Measurements from ENCODE around the gene RPL11.
"Not testable (repeated sequence)": the region's sequence is repeated elsewhere in the genome, so short reads cannot be mapped to it uniquely, and the experiment has no call there.

Gene RPL11

DNA sequence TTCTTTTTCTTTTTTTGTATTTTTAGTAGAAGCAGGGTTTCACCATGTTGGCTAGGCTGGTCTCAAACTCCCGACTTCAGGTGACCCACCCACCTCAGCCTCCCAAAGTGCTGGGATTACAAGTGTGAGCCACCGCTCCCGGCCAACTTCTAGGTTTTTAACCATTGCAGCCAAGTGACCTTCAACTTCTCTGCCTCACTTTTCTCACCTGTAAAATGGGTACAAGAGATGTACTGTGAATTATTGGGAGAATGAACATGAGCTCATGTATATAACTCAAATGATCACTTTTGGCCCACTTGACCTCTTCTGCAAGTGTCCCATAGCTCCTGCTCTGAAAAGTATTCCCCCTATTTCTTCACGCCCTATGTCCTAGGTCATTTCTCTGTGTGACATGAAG is 11.8 kb upstream of the RPL11 start:
- ATAC-seq (ENCODE audit: low read depth) (no peak), DNase-seq (ENCODE audit: low spot score) (no peak)
- H3K36me3 ChIP-seq (ENCODE audit: low read depth), result no peaks in the 10 kb centered on the region
- no peak overlapping the region for H3K27ac ChIP-seq (ENCODE audit: poor library complexity, severe bottlenecking)
- no peaks in the 10 kb centered on the region for H3K27me3 ChIP-seq (ENCODE audit: insufficient read depth, poor library complexity, severe bottlenecking)
- TF ChIP-seq, protein P1, sequence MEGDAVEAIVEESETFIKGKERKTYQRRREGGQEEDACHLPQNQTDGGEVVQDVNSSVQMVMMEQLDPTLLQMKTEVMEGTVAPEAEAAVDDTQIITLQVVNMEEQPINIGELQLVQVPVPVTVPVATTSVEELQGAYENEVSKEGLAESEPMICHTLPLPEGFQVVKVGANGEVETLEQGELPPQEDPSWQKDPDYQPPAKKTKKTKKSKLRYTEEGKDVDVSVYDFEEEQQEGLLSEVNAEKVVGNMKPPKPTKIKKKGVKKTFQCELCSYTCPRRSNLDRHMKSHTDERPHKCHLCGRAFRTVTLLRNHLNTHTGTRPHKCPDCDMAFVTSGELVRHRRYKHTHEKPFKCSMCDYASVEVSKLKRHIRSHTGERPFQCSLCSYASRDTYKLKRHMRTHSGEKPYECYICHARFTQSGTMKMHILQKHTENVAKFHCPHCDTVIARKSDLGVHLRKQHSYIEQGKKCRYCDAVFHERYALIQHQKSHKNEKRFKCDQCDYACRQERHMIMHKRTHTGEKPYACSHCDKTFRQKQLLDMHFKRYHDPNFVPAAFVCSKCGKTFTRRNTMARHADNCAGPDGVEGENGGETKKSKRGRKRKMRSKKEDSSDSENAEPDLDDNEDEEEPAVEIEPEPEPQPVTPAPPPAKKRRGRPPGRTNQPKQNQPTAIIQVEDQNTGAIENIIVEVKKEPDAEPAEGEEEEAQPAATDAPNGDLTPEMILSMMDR (IDR thresholded peaks at IDR 0.05; ENCODE audit: poor library complexity, severe bottlenecking), result no peak
- H3K4me3 ChIP-seq (ENCODE audit: severe bottlenecking), result no peak overlapping the region
- no peaks in the 10 kb centered on the region for H3K9me3 ChIP-seq (ENCODE audit: severe bottlenecking)
- no peaks in the 10 kb centered on the region for H3K4me1 ChIP-seq (ENCODE audit: insufficient read depth, poor library complexity, severe bottlenecking)

DNA sequence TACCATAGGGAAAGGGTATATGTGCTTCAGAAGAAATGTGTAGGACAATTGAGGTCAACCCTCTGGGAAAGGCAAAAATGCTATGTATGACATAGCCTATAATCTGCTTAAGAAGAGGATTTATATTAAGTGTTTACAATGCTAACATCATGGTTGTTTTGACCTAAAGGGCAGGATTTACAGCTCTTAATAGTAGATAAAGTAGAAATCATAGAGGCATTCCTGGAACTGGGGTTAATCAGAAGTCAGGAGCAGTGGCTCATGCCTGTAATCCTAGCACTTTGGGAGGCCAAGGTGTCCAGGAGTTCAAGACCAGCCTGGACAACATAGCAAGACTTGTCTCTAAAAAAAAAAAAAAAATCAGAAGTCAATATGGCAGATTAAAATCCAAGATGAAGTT is 8.7 kb upstream of the RPL11 start:
- no peak for ATAC-seq (ENCODE audit: low read depth)
- no peak for DNase-seq (ENCODE audit: low spot score)
- no peaks in the 10 kb centered on the region for H3K9me3 ChIP-seq (ENCODE audit: severe bottlenecking)
- no peaks in the 10 kb centered on the region for H3K27me3 ChIP-seq (ENCODE audit: insufficient read depth, poor library complexity, severe bottlenecking)
- H3K27ac ChIP-seq (ENCODE audit: poor library complexity, severe bottlenecking), result no peak overlapping the region
- H3K4me1 ChIP-seq (ENCODE audit: insufficient read depth, poor library complexity, severe bottlenecking), result no peaks in the 10 kb centered on the region
- no peak overlapping the region for H3K4me3 ChIP-seq (ENCODE audit: severe bottlenecking)
- H3K36me3 ChIP-seq (ENCODE audit: low read depth), result no peaks in the 10 kb centered on the region
- TF ChIP-seq, protein P1 (IDR thresholded peaks at IDR 0.05; ENCODE audit: poor library complexity, severe bottlenecking), result no peak

GRCh38 chr1:23684415-23684814 is 7.2 kb upstream of the RPL11 start:
- Histone ChIP-seq H3K4me1 (ENCODE audit: insufficient read depth, poor library complexity, severe bottlenecking) (no peaks in the 10 kb centered on the region), H3K4me3 (ENCODE audit: severe bottlenecking) (no peak overlapping the region), H3K27ac (ENCODE audit: poor library complexity, severe bottlenecking) (no peak overlapping the region), H3K27me3 (ENCODE audit: insufficient read depth, poor library complexity, severe bottlenecking) (no peaks in the 10 kb centered on the region), H3K9me3 (ENCODE audit: severe bottlenecking) (no peaks in the 10 kb centered on the region), H3K36me3 (ENCODE audit: low read depth) (no peaks in the 10 kb centered on the region)
- DNase-seq (ENCODE audit: low spot score), result no peak
- no peak for ATAC-seq (ENCODE audit: low read depth)
- TF ChIP-seq, protein P1 (IDR thresholded peaks at IDR 0.05; ENCODE audit: poor library complexity, severe bottlenecking), result no peak

DNA sequence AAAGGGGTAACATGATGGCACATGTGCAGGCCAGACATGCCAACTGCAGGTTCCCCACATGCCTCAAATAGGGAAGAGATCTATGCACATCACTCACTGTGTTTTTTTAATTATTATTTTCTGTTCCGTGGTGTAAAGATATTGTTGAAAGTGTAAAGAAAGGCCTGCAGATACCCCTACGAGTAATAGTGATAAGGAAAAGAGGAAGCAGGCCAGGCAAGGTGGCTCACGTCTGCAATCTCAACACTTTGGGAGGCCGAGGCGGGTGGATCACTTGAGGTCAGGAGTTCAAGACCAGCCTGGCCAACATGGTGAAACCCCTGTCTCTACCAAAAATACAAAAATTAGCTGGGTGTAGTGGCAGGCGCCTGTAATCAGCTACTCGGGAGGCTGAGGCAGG is 6.4 kb upstream of the RPL11 start:
- H3K36me3 ChIP-seq (ENCODE audit: low read depth); H3K27ac ChIP-seq (ENCODE audit: poor library complexity, severe bottlenecking); H3K9me3 ChIP-seq (ENCODE audit: severe bottlenecking); H3K4me3 ChIP-seq (ENCODE audit: severe bottlenecking); H3K27me3 ChIP-seq (ENCODE audit: insufficient read depth, poor library complexity, severe bottlenecking); DNase-seq (ENCODE audit: low spot score); H3K4me1 ChIP-seq (ENCODE audit: insufficient read depth, poor library complexity, severe bottlenecking); ATAC-seq (ENCODE audit: low read depth): not testable (repeated sequence)

DNA sequence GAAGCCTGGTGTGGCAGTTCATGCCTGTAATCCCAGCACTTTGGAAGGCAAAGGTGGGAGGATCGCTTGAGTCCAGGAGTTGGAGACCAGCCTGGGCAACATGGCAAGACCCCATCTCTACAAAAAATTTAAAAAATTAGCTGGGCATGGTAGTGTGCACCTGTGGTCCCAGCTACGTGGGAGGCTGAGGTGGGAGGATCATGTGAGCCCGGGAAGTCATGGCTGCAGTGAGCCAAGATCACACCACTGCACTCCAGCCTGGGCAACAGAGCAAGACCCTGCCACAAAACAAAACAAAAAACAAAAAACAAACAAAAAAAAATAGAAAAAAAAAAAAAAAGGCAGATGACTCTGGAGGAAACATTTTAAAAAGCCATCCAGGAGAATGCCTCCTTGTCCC is 3.9 kb upstream of the RPL11 start:
- H3K4me3 ChIP-seq (ENCODE audit: severe bottlenecking); H3K4me1 ChIP-seq (ENCODE audit: insufficient read depth, poor library complexity, severe bottlenecking); DNase-seq (ENCODE audit: low spot score); H3K9me3 ChIP-seq (ENCODE audit: severe bottlenecking); H3K27me3 ChIP-seq (ENCODE audit: insufficient read depth, poor library complexity, severe bottlenecking); ATAC-seq (ENCODE audit: low read depth); H3K27ac ChIP-seq (ENCODE audit: poor library complexity, severe bottlenecking); H3K36me3 ChIP-seq (ENCODE audit: low read depth): not testable (repeated sequence)

DNA sequence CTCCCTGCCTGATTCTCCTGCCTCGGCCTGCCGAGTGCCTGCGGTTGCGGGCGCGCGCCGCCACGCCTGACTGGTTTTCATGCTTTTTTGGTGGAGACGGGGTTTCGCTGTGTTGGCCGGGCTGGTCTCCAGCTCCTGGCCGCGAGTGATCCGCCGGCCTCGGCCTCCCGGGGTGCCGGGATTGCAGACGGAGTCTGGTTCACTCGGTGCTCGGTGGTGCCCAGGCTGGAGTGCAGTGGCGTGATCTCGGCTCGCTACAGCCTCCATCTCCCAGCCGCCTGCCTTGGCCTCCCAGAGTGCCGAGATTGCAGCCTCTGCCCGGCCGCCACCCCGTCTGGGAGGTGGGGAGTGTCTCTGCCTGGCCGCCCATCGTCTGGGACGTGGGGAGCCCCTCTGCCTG is 3.3 kb upstream of the RPL11 start:
- not testable (repeated sequence) for H3K9me3 ChIP-seq (ENCODE audit: severe bottlenecking); H3K4me1 ChIP-seq (ENCODE audit: insufficient read depth, poor library complexity, severe bottlenecking); H3K27ac ChIP-seq (ENCODE audit: poor library complexity, severe bottlenecking); H3K27me3 ChIP-seq (ENCODE audit: insufficient read depth, poor library complexity, severe bottlenecking); ATAC-seq (ENCODE audit: low read depth); H3K4me3 ChIP-seq (ENCODE audit: severe bottlenecking); DNase-seq (ENCODE audit: low spot score)
- H3K36me3 ChIP-seq (ENCODE audit: low read depth), result peaks cover 13% of the 10 kb centered on the region
